ENCODE data around the gene KRT34.

Gene KRT34

GRCh38 chr17:41328207-41328606 is 53.9 kb downstream of the KRT34 start:
- DNase-seq, result no peak
